Activated CD8-positive, alpha-beta memory T cell treated with anti-CD3 and anti-CD28 coated beads, Interleukin-2, amount 50 U/mL, for 1 hour (primary cell): Measurements from ENCODE around the gene MIS12.

Experiments
- DNase-seq: peaks from one replicate; pipeline ENCODE4 v3.0.0-alpha.2; 2020; ENCODE audit errors: extremely low read depth

The MIS12 gene

DNA sequence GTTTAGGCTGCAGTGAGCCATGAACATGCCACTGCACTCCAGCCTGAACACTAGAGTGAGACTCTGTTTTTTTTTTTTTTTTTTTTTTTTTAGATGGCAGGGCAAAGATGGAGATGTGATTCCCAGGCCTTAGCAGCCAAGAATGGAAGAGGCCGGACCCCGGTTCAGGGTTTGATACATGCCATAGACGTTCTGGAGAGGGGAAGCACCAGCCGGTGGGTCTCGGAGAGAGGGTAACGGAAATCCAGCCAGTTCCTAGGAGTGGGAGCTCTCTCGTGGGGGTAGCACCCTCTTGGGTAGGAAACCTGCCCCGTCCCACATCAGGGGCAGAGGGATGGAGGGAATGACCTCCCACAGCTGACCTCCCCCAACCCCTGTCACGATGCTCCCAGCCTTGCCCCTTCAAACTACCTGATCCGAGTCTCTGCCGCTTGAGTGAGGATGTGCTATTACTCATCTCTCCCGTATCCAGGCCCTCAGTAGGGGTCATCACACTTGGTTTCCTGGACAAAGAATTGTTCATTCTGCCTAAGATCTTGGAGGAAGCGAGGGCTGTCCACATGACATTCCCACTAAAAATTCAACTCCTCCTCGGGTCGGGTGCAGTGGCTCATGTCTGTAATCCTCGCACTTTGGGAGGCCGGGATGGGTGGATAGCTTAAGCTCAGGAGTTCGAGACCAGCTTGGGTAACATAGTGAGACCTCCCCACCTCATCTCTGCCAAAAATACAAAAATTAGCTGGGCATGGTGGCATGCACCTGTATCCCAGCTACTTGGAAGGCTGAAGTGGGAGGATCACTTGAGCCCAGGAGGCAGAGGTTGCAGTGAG, 47.3 kb downstream of the MIS12 start:
- DNase-seq = no peak

DNA sequence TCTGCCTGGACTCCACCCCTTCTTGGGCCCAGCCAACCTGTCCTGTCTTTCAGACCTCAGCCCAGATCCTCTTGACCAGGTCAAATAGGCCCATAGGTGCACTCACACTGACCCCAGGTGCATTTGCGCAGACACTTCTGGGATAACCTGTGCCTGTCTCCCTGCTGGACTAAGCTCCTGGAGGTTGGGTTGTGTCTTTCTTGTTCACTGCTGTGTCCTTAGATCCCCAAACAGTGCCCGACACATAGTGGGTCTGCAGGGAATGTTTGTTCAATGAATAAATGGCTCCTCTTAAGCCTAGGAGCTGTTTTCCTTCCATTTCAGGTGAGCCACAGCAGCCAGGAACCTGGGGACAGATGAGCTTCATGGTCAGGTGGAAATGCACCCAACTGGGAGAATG, 49.1 kb downstream of the MIS12 start:
- DNase-seq = no peak

DNA sequence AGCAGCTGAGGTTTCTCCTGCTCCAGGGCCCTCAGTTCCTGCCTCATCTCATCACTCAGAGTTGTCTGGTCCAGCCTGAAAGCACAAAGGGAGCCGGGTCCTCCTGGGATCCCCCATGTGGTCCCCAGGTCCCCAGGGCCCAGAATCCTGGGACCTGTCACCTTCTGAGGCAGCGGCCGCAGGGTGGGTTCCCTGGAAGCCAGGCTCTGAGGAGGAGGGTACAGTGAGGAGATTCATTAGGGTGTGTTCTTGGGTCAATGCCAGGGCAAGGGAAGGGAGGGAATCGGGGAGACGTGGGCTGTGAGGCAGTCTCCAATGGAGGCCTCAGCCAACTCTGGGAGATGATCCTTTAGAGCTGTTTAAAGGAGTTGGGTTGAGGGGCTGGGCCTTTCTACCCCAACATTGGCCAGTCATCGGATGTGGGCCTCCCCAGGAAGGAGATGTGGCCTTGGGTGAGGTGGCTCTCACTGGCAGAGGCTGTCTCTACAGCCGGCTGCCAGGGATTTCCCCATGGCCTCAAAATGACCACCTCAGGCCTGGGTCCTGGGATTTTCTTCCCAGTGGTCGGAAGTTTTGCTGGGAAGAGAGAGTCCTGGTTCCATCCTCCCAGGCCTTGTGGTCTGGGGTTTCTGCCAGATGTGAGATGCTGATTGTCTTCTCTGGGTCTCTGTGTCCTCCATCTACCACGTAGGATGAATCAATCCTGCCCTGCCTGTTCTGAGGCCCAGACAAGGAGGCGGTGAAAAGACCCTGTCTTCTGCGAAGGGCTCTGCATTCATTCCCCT, 50.7 kb downstream of the MIS12 start:
- DNase-seq = no peak

DNA sequence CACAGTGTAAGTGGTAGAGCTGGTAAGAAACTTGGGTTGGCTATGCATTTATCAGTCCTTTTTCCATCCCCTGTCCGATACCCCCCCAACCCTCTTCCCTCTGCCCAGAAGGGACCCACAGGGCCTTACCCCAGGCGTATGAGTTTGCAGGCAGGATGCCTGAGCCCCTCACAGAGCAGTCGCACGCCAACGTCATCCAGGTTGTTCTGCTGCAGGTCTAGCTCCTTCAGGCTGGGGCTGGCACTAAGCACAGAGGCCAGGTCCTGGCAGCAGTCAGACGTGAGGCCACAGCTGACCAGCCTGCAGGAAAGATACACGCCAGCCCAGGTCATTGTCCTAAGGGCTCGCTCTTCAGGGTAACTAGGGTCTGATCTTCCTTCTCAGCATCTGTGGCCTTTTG, 52.9 kb downstream of the MIS12 start:
- no peak for DNase-seq

DNA sequence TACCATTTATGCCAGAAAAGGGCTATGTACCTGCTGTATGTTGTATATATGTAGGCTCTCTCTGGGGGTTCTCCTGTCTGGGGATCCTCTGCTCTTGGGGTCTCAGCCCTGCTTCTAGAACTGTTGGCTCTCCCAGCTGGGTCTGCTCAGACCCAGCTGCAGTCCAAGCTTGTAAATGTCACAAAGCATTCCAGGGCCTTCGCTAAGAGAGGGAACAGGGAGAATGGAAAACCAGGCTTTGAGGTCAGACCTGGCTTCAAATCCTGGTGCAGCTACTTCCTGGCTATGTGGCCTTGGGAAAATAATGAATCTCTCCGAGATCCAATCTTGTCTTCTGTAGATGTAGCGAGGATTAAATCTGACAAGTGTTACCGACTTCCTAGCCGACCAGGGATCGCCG, 54.0 kb downstream of the MIS12 start:
- no peak for DNase-seq
